SK-N-MC (cell line): ENCODE data around the gene ETNK1.

Source experiments
- EZH2 ChIP-seq: fragments of 200-600 bp; sonication (generic); IDR thresholded peaks from one replicate; pipeline ENCODE4 v1.6.1; 2017; ENCODE audit warnings: antibody characterized with exemption
- POLR2AphosphoS5 ChIP-seq: IDR thresholded peaks from 2 replicates; pipeline ENCODE4 v1.6.1; 2012; ENCODE audit warnings: mild to moderate bottlenecking, low read depth, low read length, borderline replicate concordance

GRCh38 chr12:22702690-22703089 is 77.7 kb downstream of the ETNK1 start:
- TF ChIP-seq POLR2AphosphoS5 = no peak
- TF ChIP-seq EZH2 = no peak
